ENCODE measurements around the gene MORC1.
"Not testable (repeated sequence)": the region's sequence is repeated elsewhere in the genome, so short reads cannot be mapped to it uniquely, and the experiment has no call there.

The MORC1 gene

DNA sequence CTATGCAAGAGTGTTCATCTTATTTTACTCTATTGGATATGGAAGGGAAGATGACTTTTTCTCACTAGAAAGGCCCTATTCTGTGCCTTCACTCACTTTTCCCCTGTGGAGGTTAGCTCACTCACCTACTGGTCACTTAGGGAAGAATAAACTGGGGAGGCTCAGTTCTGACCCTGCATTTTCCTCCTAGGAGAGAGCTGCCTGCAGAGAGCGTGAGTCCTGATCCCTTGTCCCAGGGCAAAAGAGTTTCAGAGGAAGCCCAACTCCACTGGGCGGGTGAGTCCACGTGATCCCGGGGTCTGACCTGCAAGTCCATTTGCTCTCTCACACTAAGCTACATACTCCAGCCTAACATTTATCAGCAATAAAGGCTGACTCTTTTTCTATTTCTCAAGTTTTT is 8.4 kb downstream of the MORC1 start:
- DNase-seq, result no peak

DNA sequence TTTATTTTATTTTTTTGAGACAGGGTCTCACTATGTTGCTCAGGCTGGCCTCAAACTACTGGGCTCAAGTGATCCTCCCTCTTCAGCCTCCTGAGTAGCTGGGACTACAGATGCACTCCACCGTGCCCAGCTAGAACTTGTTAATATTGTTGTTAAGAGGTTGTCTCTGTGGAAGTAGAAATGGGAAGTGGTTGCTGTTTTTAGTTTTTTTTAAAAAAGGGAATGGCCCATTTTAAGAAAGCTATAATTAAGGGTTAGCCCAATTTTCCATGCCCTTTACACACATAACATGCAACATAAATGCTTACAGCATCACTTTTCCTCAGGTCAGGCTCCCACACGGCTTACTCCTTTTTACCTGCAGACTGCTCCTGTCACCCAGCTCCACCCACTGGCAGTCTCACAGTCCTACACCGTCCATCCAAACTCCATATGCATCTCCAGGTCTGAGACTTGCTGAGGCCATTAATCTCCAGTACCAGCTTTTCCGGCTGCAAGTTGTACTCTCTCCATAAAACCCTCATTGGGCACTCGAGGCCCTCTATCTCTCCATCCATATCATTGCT is 19.8 kb downstream of the MORC1 start:
- no peak for DNase-seq

DNA sequence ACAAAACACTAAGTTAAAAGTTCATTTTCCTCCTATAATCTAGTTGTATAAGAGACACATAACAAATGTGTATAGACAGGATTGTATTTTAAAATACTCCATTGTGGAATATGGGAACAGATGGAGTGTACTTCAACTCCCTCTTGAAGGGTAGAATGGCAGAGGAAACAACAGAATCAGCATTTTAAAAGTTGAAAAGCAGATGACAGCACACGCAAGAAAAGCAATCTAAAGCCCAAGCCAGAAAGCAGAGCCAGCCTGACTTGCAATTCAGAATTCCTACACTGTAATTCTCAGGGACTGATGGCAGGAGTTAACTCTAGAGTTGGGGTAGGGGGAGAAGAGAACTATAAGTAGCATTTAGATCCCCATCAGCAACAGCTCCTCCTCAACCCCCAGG is 22.8 kb downstream of the MORC1 start:
- no peak for DNase-seq

DNA sequence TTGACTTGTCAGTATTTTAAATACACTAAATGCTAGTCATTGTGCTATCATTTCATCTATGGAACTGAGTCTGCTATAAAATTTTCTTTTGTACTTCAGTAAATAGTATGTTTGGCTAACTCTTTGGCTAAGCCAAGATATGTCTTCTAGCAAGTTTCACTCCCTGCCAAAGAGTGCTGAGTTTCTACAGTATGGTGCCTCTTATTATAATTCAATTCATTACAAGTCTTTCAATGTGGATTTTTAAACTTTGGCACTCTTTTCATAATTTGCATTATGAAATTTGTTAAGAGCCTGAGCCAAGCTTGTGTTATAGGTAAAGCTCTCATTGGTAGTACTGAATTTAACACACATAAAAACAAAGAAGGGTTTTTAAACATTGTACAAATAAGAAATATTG is 24.4 kb downstream of the MORC1 start:
- no peak for DNase-seq

DNA sequence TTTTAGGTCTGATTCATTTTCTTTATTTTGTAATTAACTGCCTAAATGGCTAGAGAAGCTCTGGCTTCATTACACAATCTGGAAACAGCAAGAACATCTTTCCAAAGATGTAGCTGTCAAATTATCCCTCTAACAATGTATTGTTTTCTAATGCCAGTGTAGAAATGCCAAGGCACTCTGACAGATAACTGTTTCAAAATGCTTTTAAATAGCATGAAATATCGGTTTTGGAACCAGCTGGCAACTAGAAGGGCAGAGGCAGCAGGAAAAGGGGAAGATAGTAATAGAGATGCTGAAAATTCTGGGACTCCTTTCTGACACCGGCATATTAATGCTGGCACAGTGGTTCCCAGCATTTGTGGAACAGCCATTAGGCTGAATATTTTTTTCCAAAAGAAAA is 26.1 kb downstream of the MORC1 start:
- no peak for DNase-seq

GRCh38 chr3:109089265-109089664 is 28.7 kb downstream of the MORC1 start:
- DNase-seq, result no peak

GRCh38 chr3:109081746-109082510 is 36.0 kb downstream of the MORC1 start:
- peak; percentile 26 to 45 for DNase-seq

- not testable (repeated sequence) for DNase-seq
These were observed 37.8 kb downstream of the MORC1 start for GRCh38 chr3:109080090-109080489.

- no peak for DNase-seq
These were observed 44.8 kb downstream of the MORC1 start for GRCh38 chr3:109073116-109073515.

DNA sequence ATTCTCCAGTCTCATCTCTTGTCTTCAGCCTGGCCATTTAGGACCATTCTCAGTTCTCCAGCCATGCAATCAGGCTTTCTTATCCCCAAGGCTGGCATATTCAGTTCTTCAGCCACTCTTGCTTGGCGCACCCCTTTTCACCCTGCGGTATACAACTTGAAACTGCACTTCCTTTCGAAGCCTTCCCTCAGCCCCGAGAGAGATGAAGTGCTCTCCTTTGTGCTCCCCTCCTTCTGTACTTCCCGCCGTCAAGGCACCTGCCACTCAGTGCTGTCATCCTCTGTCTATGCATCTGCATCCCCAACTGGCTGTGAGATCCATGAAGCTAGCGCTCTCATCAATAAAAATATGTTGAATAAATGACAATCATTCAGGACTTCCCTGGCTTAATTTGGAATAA is 45.7 kb downstream of the MORC1 start:
- DNase-seq, result no peak

DNA sequence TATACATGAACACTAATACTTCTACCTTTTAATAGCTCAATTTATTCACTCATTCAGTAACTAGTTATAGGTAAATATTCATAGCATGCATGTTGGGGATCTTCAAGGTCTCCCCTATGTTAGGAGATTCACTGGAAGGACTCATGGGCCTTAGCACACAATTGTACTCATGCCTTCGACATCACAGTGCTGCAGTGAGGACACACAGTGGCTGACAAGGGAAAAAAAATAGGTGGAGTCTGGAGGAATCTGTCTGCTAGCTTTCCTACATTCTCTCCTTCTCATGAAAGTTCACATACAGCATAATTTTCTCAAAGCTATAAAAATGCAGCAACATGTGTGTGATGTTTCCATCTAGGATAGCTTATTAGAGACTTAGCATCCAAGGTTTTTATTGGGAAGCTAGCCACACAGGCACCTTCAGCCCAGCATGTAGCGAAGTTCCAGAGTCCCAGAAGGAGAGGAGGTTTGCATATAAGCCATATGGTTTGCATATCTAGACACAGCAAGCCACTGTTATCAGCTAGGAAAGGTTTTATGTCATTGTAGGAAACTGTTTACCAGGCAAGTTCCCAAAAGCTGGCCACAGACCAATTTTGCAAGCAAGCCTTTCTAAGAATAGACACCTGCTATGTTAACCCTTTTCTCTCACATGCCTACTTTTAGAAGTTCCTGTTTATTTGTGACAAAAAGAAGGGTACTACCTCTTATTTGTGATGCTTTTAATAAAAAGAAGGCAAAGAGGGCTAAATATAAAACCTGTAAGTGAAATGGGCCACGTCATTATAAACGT is 46.4 kb downstream of the MORC1 start:
- DNase-seq, result no peak

DNA sequence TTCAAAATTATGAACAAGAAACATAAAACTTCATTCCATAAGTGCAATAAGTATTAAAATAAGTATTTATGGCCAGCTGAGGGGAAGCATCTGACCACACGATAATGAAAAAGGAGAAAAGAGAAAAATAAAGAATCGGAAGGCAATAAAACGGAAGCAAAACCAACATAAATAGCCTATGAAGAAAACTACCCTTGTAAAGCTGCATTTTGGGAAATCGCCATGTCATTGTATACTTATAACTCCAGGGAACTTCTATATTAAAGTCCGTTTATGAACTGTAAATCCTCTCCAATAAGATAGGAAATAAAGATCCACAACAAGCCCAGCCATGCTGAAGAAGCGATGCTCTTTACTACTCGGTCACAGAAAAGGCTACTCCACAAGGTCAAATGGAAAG is 47.7 kb downstream of the MORC1 start:
- DNase-seq, result no peak

DNA sequence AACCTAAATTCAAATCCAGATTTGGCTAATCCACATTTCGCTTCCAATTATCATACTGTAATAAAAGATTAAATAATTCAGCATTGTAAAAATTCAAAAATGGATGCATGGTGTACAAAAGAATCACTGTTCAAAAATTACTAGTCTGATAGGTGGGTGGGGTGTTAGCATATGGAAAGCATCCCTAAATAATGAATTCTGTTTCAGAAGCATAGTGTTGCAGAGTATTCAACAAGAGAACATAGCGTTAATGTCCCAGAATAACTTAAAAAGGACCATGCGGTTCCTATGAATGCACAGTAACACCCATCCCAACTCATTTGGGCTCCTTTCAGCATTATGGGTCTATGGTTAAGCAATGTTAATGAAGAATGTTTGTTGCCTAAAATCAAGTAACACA is 51.1 kb downstream of the MORC1 start:
- no peak for DNase-seq

DNA sequence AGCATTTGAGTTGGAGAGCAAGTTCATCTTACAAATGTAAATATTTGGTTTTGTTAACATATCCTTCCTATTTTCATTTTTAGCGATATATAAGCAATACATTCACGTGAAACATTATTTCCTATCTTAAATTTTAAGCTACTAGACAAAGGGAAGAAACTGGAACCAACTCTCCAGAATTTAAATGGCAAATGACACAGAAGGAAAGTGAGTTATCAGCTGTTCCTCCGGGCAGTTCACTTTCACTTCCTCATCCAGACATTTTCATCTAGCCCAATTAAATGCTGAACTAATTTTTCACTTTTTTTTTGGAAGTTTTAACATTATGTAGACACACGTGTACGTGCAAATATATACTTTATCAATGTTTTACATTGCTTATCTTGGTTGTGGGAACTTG is 58.7 kb downstream of the MORC1 start:
- peak in 1 of 2 donors; percentile 8 for DNase-seq

DNA sequence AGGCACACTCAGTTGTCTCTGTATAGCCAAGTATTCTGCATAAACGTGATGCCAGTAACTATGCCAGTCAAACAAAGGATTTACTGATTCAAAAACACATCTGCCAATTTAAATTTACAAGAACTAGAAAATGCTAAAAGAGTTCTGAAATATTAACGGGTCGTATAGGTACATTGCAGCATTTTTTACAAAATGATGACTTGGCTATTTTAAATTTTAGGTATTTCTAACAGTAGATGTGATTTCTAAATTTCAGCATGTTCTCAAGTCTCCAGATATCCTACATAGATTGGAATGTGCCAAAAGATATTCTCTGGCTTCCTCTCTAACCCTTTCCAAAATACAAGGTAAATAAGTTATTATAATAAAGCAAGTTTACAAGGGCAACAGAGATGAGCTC is 60.3 kb downstream of the MORC1 start:
- no peak for DNase-seq

DNA sequence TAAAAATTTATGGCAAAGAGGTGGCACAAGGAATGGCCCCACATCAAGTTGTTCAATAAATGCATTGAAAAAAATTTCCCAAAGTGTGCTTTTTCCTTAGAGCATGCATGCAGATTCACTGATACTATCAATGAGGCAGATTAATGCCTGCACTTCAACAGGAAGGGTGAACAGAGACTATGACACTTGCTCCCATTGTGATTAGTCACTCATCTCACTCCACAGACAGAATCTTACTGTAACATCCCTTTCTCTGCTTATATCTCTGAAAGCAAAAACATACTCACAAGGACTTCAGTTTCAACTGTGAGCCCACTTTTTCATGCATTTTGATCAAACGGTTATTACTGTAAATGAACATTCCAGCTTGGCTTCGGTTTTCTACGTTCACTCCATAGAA is 60.9 kb downstream of the MORC1 start:
- no peak for DNase-seq

GRCh38 chr3:109050591-109051167 is 67.3 kb downstream of the MORC1 start:
- peak; percentile 8 to 16 for DNase-seq

DNA sequence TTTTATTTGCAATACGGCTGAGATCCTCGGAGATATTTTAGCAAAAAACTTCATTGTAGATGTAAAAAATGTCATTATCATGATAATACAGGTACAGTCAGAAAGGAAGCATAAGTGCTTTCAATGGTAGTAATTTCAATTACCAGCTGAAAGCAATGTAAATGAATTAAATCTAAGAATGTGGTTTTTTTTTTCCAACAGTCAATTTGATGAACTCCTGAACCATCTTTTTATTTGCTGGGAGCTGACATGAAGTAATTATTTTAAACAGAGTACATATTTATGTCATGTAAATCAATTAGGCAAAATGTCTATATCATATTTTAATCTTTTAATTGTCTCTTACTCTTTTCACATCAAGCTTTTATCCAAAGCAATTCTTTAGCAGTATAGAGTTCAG is 70.6 kb downstream of the MORC1 start:
- DNase-seq, result no peak

DNA sequence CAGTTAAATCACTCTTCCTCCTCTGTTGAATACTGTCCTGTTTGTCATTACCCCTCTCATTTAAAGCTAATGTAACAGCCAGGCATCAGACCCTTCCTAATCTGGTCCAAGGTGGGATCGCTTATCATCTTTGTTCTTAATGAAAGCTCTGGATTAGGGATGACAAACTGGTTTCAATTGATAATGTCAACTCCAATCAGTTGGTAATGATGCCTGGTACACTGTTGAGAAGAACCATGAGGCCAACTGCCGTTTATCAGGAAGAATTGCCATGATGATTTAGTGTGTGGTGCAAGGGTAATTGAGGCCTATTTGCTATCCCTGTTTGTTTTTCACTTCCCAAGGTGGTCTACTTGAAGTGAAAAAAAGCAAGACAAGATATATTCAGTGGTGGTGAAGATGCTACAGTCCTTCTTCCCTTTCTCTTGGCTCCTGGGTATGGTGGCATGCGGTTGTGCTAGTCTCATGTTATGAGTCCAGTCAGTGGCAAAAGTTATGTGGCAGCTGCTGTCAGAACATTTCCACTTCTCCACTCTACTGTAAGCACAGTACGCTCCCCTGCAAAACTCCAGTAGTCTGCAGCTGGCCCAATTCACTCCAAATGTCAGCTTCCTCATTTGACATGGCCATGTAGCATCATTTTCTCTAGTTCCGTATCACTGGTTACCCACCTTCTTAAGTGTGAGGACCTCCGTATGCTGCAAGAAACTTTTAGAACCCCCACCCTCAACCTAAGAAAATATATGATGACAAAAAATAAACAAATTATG is 72.5 kb downstream of the MORC1 start:
- DNase-seq, result no peak

DNA sequence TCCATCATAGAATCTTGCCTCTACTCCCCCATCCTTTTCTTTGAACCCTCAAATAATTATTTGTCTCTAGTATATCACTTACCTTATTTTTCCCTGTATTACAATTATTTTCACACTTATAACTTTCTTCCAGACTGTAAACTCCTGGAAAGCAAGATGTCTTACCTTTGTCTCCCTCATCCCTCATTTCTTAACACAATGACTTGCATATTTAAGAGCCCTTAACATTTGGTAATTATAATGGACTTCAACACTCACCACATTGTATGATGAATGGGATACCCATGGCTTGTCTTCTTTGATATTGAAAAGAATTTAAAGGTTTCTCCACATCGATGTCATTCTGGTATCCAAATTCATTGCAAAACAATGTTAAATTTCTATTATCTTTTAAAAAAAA is 82.9 kb downstream of the MORC1 start:
- no peak for DNase-seq

- DNase-seq, result no peak
These were observed 84.8 kb downstream of the MORC1 start for GRCh38 chr3:109033000-109033660.

GRCh38 chr3:109028753-109029152 is 89.2 kb downstream of the MORC1 start:
- DNase-seq, result no peak
